ENCODE measurements around the gene HABP4. TPM values are rescaled to one million over a fixed set of nuclear protein-coding genes. Genes with fewer than 3 reads are reported as not detected.

The HABP4 gene
- total and polyA plus RNA-seq, 5 donors = 17.1 to 21.7 (median 19.4) TPM

- Histone ChIP-seq H3K27me3 (ENCODE audit: control insufficient read depth, insufficient read depth) (no peaks in the 10 kb centered on the region), H3K27ac (ENCODE audit: low read length) (no peak overlapping the region), H3K4me3 (ENCODE audit: low read length) (no peak overlapping the region), H3K9me3 (ENCODE audit: control insufficient read depth, low read length) (no peaks in the 10 kb centered on the region), H3K4me1 (ENCODE audit: control insufficient read depth, insufficient read depth, low read length) (no peaks in the 10 kb centered on the region)
- ATAC-seq = no peak
- WGBS = 80% methylated on average over 7 of the region's 7 CpGs
- intact Hi-C loops (cut with DNase I) = no loop called here
- DNase-seq = no peak
These were observed 74.1 kb downstream of the HABP4 start for GRCh38 chr9:96524045-96524444.

- no peak for ATAC-seq
- Histone ChIP-seq H3K4me1 (ENCODE audit: control insufficient read depth, insufficient read depth, low read length) (no peaks in the 10 kb centered on the region), H3K27ac (ENCODE audit: low read length) (no peak overlapping the region), H3K27me3 (ENCODE audit: control insufficient read depth, insufficient read depth) (no peaks in the 10 kb centered on the region), H3K9me3 (ENCODE audit: control insufficient read depth, low read length) (no peaks in the 10 kb centered on the region), H3K4me3 (ENCODE audit: low read length) (no peak overlapping the region)
- WGBS = 90% methylated on average over 2 of the region's 2 CpGs
- intact Hi-C loops (cut with DNase I) = no loop called here
- no peak for DNase-seq
These were observed 74.8 kb downstream of the HABP4 start for GRCh38 chr9:96524764-96525163.

GRCh38 chr9:96532173-96532572 lies 82.2 kb downstream of the HABP4 start:
- ATAC-seq (no peak), DNase-seq (no peak)
- H3K27me3 ChIP-seq (ENCODE audit: control insufficient read depth, insufficient read depth) = no peaks in the 10 kb centered on the region
- H3K4me3 ChIP-seq (ENCODE audit: low read length) = no peak overlapping the region
- no peak overlapping the region for H3K27ac ChIP-seq (ENCODE audit: low read length)
- H3K9me3 ChIP-seq (ENCODE audit: control insufficient read depth, low read length) = no peaks in the 10 kb centered on the region
- intact Hi-C loops (cut with DNase I) = no loop called here
- no peaks in the 10 kb centered on the region for H3K4me1 ChIP-seq (ENCODE audit: control insufficient read depth, insufficient read depth, low read length)

GRCh38 chr9:96540106-96540505 lies 90.1 kb downstream of the HABP4 start:
- Histone ChIP-seq H3K27ac (ENCODE audit: low read length) (no peak overlapping the region), H3K9me3 (ENCODE audit: control insufficient read depth, low read length) (no peaks in the 10 kb centered on the region), H3K27me3 (ENCODE audit: control insufficient read depth, insufficient read depth) (no peaks in the 10 kb centered on the region), H3K4me3 (ENCODE audit: low read length) (no peak overlapping the region), H3K4me1 (ENCODE audit: control insufficient read depth, insufficient read depth, low read length) (no peaks in the 10 kb centered on the region)
- DNase-seq (no peak), ATAC-seq (no peak)
- intact Hi-C loops (cut with DNase I) = no loop called here
- WGBS = 97% methylated on average over 3 of the region's 3 CpGs

Other genes with a start within 250 kb of the HABP4 start
- 1 to 10 TPM in 3 of 4 donors, under 1 TPM in 1; 0.99 to 1.8 (median 1.5) TPM for gene HSD17B3, start 148.0 kb upstream of the HABP4 start, total RNA-seq
- gene HSD17B3, start 148.0 kb upstream of the HABP4 start, polyA plus RNA-seq = 1.2 TPM
- gene SLC35D2, start 66.5 kb upstream of the HABP4 start, total RNA-seq = 10 to 100 TPM; 13.0 to 17.9 (median 15.2) TPM
- 10.5 TPM for gene SLC35D2, start 66.5 kb upstream of the HABP4 start, polyA plus RNA-seq
- gene ZNF367, start 31.8 kb upstream of the HABP4 start, total RNA-seq = 1 to 10 TPM; 1.3 to 1.7 (median 1.5) TPM
- 0.86 TPM for gene ZNF367, start 31.8 kb upstream of the HABP4 start, polyA plus RNA-seq
- 10 to 100 TPM; 14.4 to 15.7 (median 15.4) TPM for gene CDC14B, start 169.7 kb downstream of the HABP4 start, total RNA-seq
- 5.9 TPM for gene CDC14B, start 169.7 kb downstream of the HABP4 start, polyA plus RNA-seq
- 10 to 100 TPM; 12.0 to 27.3 (median 15.9) TPM for gene PRXL2C, start 205.1 kb downstream of the HABP4 start, total RNA-seq
- 10.6 TPM for gene PRXL2C, start 205.1 kb downstream of the HABP4 start, polyA plus RNA-seq

Measured in right cardiac atrium (tissue), 5 donors.